Activated CD4-positive, alpha-beta T cell treated with anti-CD3 and anti-CD28 coated beads, Interleukin-2, amount 50 U/mL, for 4 hours (primary cell): Measurements from ENCODE around the gene PPP1CB.
"Not testable (repeated sequence)": the region's sequence is repeated elsewhere in the genome, so short reads cannot be mapped to it uniquely, and the experiment has no call there.

ENCODE experiments used
- DNase-seq, 2 experiments: peaks; one replicate each; pipeline ENCODE4 v3.0.0-alpha.2; 2020

PPP1CB gene

GRCh38 chr2:28780496-28780895 is 28.9 kb downstream of the PPP1CB start:
- DNase-seq = no peak

GRCh38 chr2:28782423-28782822 is 30.8 kb downstream of the PPP1CB start:
- DNase-seq = no peak

GRCh38 chr2:28784570-28784969 is 32.9 kb downstream of the PPP1CB start:
- DNase-seq = not testable (repeated sequence)

- no peak for DNase-seq
Observed at GRCh38 chr2:28796620-28797019, 45.0 kb downstream of the PPP1CB start.

GRCh38 chr2:28801726-28802125 is 50.1 kb downstream of the PPP1CB start:
- no peak for DNase-seq

GRCh38 chr2:28802975-28803429 is 51.4 kb downstream of the PPP1CB start:
- no peak for DNase-seq

GRCh38 chr2:28809927-28810326 is 58.3 kb downstream of the PPP1CB start:
- DNase-seq = no peak

- peak; percentile 67 to 74 for DNase-seq
Observed at GRCh38 chr2:28810384-28811285, 59.0 kb downstream of the PPP1CB start, which contains the start of gene SPDYA. SPDYA (plus strand) TSS chr2:28810834; CDS start chr2:28816015, 5,181 bp downstream.

GRCh38 chr2:28818053-28818452 is 66.4 kb downstream of the PPP1CB start:
- no peak for DNase-seq

GRCh38 chr2:28821295-28821958 is 69.8 kb downstream of the PPP1CB start:
- peak; percentile 45 to 47 for DNase-seq

- DNase-seq = no peak
Observed at GRCh38 chr2:28822036-28822435, 70.4 kb downstream of the PPP1CB start.

- no peak for DNase-seq
Observed at GRCh38 chr2:28824207-28824606, 72.6 kb downstream of the PPP1CB start.

- DNase-seq = no peak
Observed at GRCh38 chr2:28824870-28825269, 73.2 kb downstream of the PPP1CB start.

- DNase-seq = no peak
Observed at GRCh38 chr2:28828382-28828781, 76.8 kb downstream of the PPP1CB start.

- DNase-seq = no peak
Observed at GRCh38 chr2:28833740-28834470, 82.3 kb downstream of the PPP1CB start.

GRCh38 chr2:28835781-28836180 is 84.2 kb downstream of the PPP1CB start:
- no peak for DNase-seq

- no peak for DNase-seq
Observed at GRCh38 chr2:28838971-28839370, 87.3 kb downstream of the PPP1CB start.

GRCh38 chr2:28842042-28842441 is 90.4 kb downstream of the PPP1CB start:
- DNase-seq = no peak
